OCI-LY7 (cell line): ENCODE results near the gene ERGIC2.

Experiments
- EZH2phosphoT487 ChIP-seq: fragments of 200-600 bp; sonication (generic); IDR thresholded peaks from 2 replicates; pipeline ENCODE4 v1.6.1; 2018; ENCODE audit warnings: low read depth, borderline replicate concordance, mild to moderate bottlenecking, mixed run types, antibody characterized with exemption, low read length, moderate library complexity, mixed read lengths
- TF ChIP-seq, protein P1 (sequence below): fragments of 200-600 bp; sonication (generic); conservative IDR thresholded peaks from 2 replicates; pipeline ENCODE4 v1.5.1; 2014; ENCODE audit warnings: mild to moderate bottlenecking, antibody characterized with exemption, low read length, moderate library complexity, mixed read lengths

DNA sequence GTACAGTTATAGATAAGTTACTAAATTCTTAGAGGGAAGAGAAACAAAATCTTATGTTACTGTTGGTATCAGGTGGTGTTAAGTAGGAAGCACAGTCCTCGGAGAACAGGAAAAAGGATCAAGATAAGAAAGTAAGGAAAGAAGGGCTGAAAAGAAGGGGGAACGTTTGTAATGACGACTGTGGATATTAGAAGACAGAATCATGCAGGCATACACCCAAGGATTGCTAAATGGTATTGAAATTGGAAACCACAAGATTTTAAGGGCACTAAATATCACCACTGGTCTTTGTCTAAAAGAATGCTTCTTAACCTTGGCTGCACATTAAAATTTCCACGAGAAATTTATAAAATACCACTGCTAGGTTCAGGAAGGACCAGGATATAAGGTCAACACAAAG lies 34.1 kb upstream of the ERGIC2 start:
- TF ChIP-seq, protein P1, sequence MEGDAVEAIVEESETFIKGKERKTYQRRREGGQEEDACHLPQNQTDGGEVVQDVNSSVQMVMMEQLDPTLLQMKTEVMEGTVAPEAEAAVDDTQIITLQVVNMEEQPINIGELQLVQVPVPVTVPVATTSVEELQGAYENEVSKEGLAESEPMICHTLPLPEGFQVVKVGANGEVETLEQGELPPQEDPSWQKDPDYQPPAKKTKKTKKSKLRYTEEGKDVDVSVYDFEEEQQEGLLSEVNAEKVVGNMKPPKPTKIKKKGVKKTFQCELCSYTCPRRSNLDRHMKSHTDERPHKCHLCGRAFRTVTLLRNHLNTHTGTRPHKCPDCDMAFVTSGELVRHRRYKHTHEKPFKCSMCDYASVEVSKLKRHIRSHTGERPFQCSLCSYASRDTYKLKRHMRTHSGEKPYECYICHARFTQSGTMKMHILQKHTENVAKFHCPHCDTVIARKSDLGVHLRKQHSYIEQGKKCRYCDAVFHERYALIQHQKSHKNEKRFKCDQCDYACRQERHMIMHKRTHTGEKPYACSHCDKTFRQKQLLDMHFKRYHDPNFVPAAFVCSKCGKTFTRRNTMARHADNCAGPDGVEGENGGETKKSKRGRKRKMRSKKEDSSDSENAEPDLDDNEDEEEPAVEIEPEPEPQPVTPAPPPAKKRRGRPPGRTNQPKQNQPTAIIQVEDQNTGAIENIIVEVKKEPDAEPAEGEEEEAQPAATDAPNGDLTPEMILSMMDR, result no peak
- TF ChIP-seq EZH2phosphoT487, result no peak
